Measurements from ENCODE around the gene TOX4.

DNA sequence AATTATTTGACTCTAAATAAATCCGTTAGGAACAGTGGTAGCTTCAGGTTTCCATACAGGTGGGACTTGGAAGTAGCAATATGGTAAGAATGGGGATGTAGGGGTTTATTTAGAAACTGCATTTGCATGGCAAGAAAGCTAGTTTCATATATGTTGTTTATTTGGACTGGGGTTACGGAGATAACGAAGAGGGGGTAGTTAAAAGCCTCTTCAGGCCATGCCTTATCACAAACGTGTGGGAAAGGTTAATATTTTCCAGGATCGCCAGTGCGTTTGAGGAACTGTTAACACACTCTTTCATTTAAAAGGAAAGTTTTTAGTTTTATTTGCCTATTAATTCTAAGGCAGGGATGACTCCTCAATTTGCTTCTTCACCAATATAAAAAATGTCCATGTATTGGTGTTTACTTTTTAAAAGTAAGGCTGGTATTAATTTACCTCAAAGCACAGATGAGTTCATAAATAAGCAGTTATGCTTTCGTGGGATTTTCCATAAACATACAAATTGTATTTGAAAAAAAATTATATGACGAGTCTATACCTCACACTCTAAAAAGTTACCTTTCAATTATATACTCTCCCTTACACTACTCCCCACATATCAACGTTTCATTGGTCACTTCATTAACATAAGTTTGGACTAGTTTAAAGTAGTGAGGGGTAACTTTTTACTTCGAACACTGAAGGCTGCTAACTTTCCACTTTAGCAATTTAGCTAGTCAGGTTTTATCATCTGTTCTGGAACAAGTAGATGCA, 1.1 kb upstream of the TOX4 start:
- TF ChIP-seq, protein P1, sequence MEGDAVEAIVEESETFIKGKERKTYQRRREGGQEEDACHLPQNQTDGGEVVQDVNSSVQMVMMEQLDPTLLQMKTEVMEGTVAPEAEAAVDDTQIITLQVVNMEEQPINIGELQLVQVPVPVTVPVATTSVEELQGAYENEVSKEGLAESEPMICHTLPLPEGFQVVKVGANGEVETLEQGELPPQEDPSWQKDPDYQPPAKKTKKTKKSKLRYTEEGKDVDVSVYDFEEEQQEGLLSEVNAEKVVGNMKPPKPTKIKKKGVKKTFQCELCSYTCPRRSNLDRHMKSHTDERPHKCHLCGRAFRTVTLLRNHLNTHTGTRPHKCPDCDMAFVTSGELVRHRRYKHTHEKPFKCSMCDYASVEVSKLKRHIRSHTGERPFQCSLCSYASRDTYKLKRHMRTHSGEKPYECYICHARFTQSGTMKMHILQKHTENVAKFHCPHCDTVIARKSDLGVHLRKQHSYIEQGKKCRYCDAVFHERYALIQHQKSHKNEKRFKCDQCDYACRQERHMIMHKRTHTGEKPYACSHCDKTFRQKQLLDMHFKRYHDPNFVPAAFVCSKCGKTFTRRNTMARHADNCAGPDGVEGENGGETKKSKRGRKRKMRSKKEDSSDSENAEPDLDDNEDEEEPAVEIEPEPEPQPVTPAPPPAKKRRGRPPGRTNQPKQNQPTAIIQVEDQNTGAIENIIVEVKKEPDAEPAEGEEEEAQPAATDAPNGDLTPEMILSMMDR (IDR thresholded peaks at IDR 0.05) = no peak
- no peak for TF ChIP-seq EP300 (IDR thresholded peaks at IDR 0.05)
- no peak for TF ChIP-seq POLR2A (IDR thresholded peaks at IDR 0.05)
- TF ChIP-seq POLR2AphosphoS5 (IDR thresholded peaks at IDR 0.05) = no peak
